Hepatocyte (in vitro differentiated cells): ENCODE measurements around the gene ZNG1F. TPM values are rescaled to one million over a fixed set of nuclear protein-coding genes. Genes with fewer than 3 reads are reported as not detected.
"Not testable (repeated sequence)": the region's sequence is repeated elsewhere in the genome, so short reads cannot be mapped to it uniquely, and the experiment has no call there.

Experiments used
- DNase-seq: peaks from one replicate; pipeline ENCODE4 v3.0.0-alpha.2; 2016; ENCODE audit warnings: low spot score
- H2AFZ ChIP-seq: fragments of 200-600 bp; sonication (generic); 2 replicates; pipeline ENCODE4 v1.6.0; 2016; ENCODE audit warnings: antibody characterized with exemption, mild to moderate bottlenecking
- H3K27ac ChIP-seq: fragments of 200-600 bp; sonication (generic); 2 replicates; pipeline ENCODE4 v1.5.1; 2016; ENCODE audit warnings: mild to moderate bottlenecking
- H3K27me3 ChIP-seq: fragments of 200-600 bp; sonication (generic); 2 replicates; pipeline ENCODE4 v1.6.1; 2016
- H3K36me3 ChIP-seq: fragments of 200-600 bp; sonication (generic); replicated peaks from 2 replicates; pipeline ENCODE4 v1.5.1; 2016; ENCODE audit warnings: low read depth; ENCODE audit not compliant: insufficient read depth
- H3K4me1 ChIP-seq: fragments of 200-600 bp; sonication (generic); 2 replicates; pipeline ENCODE4 v1.5.1; 2016; ENCODE audit warnings: mild to moderate bottlenecking, moderate library complexity; ENCODE audit not compliant: insufficient read depth
- H3K4me2 ChIP-seq: fragments of 200-600 bp; sonication (generic); 2 replicates; pipeline ENCODE4 v1.6.0; 2016
- H3K4me3 ChIP-seq: fragments of 200-600 bp; sonication (generic); 2 replicates; pipeline ENCODE4 v1.5.1; 2016; ENCODE audit warnings: mild to moderate bottlenecking
- H3K79me2 ChIP-seq: fragments of 200-600 bp; sonication (generic); 2 replicates; pipeline ENCODE4 v1.6.0; 2017; ENCODE audit warnings: mild to moderate bottlenecking
- H3K9me2 ChIP-seq: fragments of 200-600 bp; sonication (generic); replicated peaks from 2 replicates; pipeline ENCODE4 v1.6.0; 2017; ENCODE audit warnings: mild to moderate bottlenecking; ENCODE audit not compliant: insufficient read depth
- H3K9me3 ChIP-seq: fragments of 200-600 bp; sonication (generic); 2 replicates; pipeline ENCODE4 v1.5.1; 2016; ENCODE audit warnings: low read depth, mild to moderate bottlenecking
- H4K20me1 ChIP-seq: fragments of 200-600 bp; sonication (generic); 2 replicates; pipeline ENCODE4 v1.6.0; 2016; ENCODE audit warnings: mild to moderate bottlenecking; ENCODE audit not compliant: insufficient read depth, poor library complexity, severe bottlenecking
- WGBS: methylation state at CpG from one replicate; pipeline ENCODE4 v1.1.6; 2016; ENCODE audit warnings: low lambda C conversion rate; ENCODE audit errors: missing lambda C conversion rate; 5-methylcytosine and 5-hydroxymethylcytosine counted together
- polyA plus RNA-seq: library from polyadenylated mRNA; unstranded; fragments of >200 nt; fragmentation: Nextera tagmentation; extraction: Ambion mirVana; gene quantifications from 2 replicates; pipeline ENCODE4 v1.2.1, GENCODE V29; 2016
- total RNA-seq: library from RNA; depleted of rRNA; stranded (reverse); fragments of >200 nt; gene quantifications from 2 replicates; pipeline ENCODE4 v1.2.3, GENCODE V29; 2014

The ZNG1F gene
- total and polyA plus RNA-seq, 2 experiments from 2014 or later = 14.3 to 19.2 TPM

GRCh38 chr9:41119311-41119710 is 69.8 kb downstream of the ZNG1F start:
- H3K36me3 ChIP-seq, H3K27ac ChIP-seq, H2AFZ ChIP-seq, H4K20me1 ChIP-seq, H3K79me2 ChIP-seq, H3K27me3 ChIP-seq, H3K9me3 ChIP-seq, H3K4me3 ChIP-seq, H3K4me1 ChIP-seq, H3K9me2 ChIP-seq, DNase-seq, H3K4me2 ChIP-seq: not testable (repeated sequence)
- WGBS = 66% methylated on average over 7 of the region's 7 CpGs

GRCh38 chr9:41113348-41113747 is 75.8 kb downstream of the ZNG1F start:
- not testable (repeated sequence) for H3K27me3 ChIP-seq, H3K4me1 ChIP-seq, H4K20me1 ChIP-seq, H2AFZ ChIP-seq, H3K9me3 ChIP-seq, DNase-seq, H3K36me3 ChIP-seq, H3K27ac ChIP-seq, H3K4me2 ChIP-seq, H3K79me2 ChIP-seq, H3K9me2 ChIP-seq, H3K4me3 ChIP-seq
- no CpG with 5 or more reads among the region's 14 CpGs for WGBS

- not testable (repeated sequence) for H3K4me2 ChIP-seq, H3K27me3 ChIP-seq, H3K36me3 ChIP-seq, H3K9me2 ChIP-seq, H3K27ac ChIP-seq, H3K9me3 ChIP-seq, H2AFZ ChIP-seq, H3K4me3 ChIP-seq, H4K20me1 ChIP-seq, DNase-seq, H3K4me1 ChIP-seq, H3K79me2 ChIP-seq
- WGBS = 81% methylated on average over 12 of the region's 12 CpGs
Observed at GRCh38 chr9:41111414-41111813, 77.7 kb downstream of the ZNG1F start.

DNA sequence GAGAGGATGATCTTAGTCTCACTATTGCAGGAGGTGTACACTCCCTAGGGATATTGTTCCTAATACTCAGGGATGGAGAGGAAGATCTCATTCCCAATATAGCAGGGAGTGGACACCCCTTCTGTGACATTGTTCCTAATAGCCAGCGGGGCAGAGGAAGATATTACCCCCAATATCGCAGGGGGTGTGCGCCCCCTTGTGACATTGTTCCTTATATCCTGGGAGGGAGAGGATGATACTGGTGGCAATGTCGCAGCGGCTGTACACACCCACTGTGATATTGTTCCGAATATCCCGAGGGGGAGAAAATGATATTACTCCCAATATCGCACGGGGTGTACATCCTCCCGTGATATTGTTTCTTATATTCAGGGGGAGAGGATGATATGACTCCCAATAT is 78.2 kb downstream of the ZNG1F start:
- not testable (repeated sequence) for H3K4me3 ChIP-seq, H3K9me2 ChIP-seq, H3K9me3 ChIP-seq, H3K27me3 ChIP-seq, H4K20me1 ChIP-seq, DNase-seq, H3K4me2 ChIP-seq, H2AFZ ChIP-seq, H3K4me1 ChIP-seq, H3K36me3 ChIP-seq, H3K27ac ChIP-seq, H3K79me2 ChIP-seq
- 54% methylated on average over 10 of the region's 10 CpGs for WGBS

GRCh38 chr9:41109253-41109652 is 79.9 kb downstream of the ZNG1F start:
- not testable (repeated sequence) for H3K9me2 ChIP-seq, H3K27ac ChIP-seq, H3K4me1 ChIP-seq, H3K36me3 ChIP-seq, H3K4me2 ChIP-seq, H3K4me3 ChIP-seq, H3K79me2 ChIP-seq, H3K9me3 ChIP-seq, H3K27me3 ChIP-seq, H2AFZ ChIP-seq, H4K20me1 ChIP-seq, DNase-seq
- WGBS = 61% methylated on average over 7 of the region's 13 CpGs

DNA sequence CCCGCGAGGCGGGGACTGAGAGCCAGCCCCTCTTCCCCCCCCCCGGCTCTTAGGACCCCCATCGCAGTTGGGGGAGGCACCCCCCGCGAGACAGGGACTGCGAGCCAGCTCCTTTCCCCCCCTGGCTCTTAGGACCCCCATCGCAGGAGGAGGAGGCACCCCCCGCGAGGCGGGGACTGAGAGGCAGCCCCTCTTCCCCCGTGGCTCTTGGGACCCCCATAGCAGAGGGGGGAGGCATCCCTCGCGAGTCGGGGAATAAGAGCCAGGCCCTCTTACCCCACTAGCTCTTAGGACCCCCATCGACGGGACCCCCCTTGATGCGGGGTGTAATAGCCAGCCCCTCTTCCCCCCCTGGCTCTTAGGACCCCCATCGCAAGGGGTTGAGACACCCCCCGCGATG is 80.3 kb downstream of the ZNG1F start:
- no CpG with 5 or more reads among the region's 22 CpGs for WGBS

GRCh38 chr9:41106472-41107116 is 82.5 kb downstream of the ZNG1F start:
- not testable (repeated sequence) for DNase-seq, H4K20me1 ChIP-seq, H3K4me3 ChIP-seq, H3K4me1 ChIP-seq, H3K9me3 ChIP-seq, H3K27me3 ChIP-seq, H3K9me2 ChIP-seq, H3K36me3 ChIP-seq, H3K27ac ChIP-seq, H3K4me2 ChIP-seq, H3K79me2 ChIP-seq, H2AFZ ChIP-seq
- WGBS = no CpG with 5 or more reads among the region's 34 CpGs

More for the DNA sequence above, 80.3 kb downstream of the ZNG1F start:
- not testable (repeated sequence) for H4K20me1 ChIP-seq, H3K27me3 ChIP-seq, H2AFZ ChIP-seq, H3K9me3 ChIP-seq, H3K36me3 ChIP-seq, H3K4me3 ChIP-seq, H3K4me1 ChIP-seq, H3K4me2 ChIP-seq, H3K79me2 ChIP-seq, H3K27ac ChIP-seq, DNase-seq, H3K9me2 ChIP-seq

DNA sequence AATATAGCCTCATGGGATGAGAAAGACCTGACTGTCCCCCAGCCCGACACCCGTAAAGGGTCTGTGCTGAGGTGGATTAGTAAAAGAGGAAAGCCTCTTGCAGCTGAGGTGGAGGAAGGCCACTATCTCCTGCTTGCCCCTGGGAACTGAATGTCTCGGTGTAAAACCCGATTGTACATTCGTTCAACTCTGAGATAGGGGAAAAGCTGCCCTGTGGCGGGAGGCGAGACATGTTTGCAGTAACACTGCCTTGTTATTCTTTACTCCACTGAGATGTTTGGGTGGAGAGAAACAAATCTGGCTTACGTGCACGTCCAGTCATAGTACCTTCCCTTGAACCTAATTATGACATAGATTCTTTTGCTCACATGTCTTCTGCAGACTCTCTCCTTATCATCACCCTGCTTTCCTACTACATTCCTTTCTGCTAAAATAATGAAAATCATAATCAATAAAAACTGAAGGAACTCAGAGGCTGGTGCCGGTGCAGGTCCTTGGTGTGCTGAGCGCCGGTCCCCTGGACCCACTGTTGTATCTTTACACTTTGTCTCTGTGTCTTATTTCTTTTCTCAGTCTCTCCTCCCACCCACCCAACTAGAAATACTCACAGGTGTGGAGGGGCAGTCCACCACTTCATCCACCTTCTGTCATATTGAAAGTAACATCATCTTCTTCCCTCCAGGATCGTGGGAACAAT is 83.4 kb downstream of the ZNG1F start:
- not testable (repeated sequence) for H3K36me3 ChIP-seq, H3K9me2 ChIP-seq, H3K4me1 ChIP-seq, H3K27me3 ChIP-seq, H3K79me2 ChIP-seq, H2AFZ ChIP-seq, H3K9me3 ChIP-seq, DNase-seq, H3K4me3 ChIP-seq, H3K4me2 ChIP-seq, H3K27ac ChIP-seq, H4K20me1 ChIP-seq
- WGBS = 83% methylated on average over 8 of the region's 13 CpGs

DNA sequence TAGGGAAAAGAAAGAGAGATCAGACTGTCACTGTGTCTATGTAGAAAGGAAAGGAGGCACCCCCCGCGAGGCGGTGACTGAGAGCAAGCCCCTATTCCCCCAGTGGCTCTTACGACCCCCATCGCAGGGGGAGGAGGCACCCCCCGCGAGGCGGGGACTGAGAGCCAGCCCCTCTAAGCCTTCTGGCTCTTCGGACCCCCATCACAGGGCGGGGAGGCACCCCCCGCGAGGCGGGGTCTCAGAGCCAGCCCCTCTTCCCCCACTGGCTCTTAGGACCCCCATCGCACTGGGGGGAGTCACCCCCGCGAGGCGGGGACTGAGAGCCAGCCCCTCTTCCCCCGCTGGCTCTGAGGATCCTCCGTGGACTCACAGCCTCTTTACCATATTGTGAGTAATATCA is 84.6 kb downstream of the ZNG1F start:
- H3K4me1 ChIP-seq, H3K9me3 ChIP-seq, H3K79me2 ChIP-seq, H3K4me3 ChIP-seq, H3K27ac ChIP-seq, H2AFZ ChIP-seq, H3K27me3 ChIP-seq, DNase-seq, H3K4me2 ChIP-seq, H4K20me1 ChIP-seq, H3K36me3 ChIP-seq, H3K9me2 ChIP-seq: not testable (repeated sequence)
- 60% methylated on average over 2 of the region's 19 CpGs for WGBS
